Measurements from ENCODE around the gene CISD3. TPM values are rescaled to one million over a fixed set of nuclear protein-coding genes. Genes with fewer than 3 reads are reported as not detected.

The CISD3 gene
- total and polyA plus RNA-seq, 10 of the 15 experiments (the other 5 are each of a cell fraction or from before 2014, with no cell fraction given), result 2.6 to 38.1 (median 8.1) TPM

- TF ChIP-seq IRF5 (IDR thresholded peaks at IDR 0.05; ENCODE audit: borderline replicate concordance), result no peak
- no peak for TF ChIP-seq CREB1 (IDR thresholded peaks at IDR 0.05; ENCODE audit: low read depth)
- TF ChIP-seq MLLT1 (IDR thresholded peaks at IDR 0.05), result no peak
- no peak for TF ChIP-seq ZSCAN29 (IDR thresholded peaks at IDR 0.05)
- peak; percentile 57; the same call in 1 of the 2 replicates for TF ChIP-seq YY1 (IDR thresholded peaks at IDR 0.05; ENCODE audit: low read depth, low read length)
- no peak for TF ChIP-seq E2F8 (IDR thresholded peaks at IDR 0.05; ENCODE audit: low read depth, partially characterized antibody)
Measured at GRCh38 chr17:38750312-38751121, 20.4 kb downstream of the CISD3 start (continued).

Data from GM12878 (cell line).